HG02938 (cell line): ENCODE data around the gene ADAM12.

ENCODE experiments used
- ATAC-seq: cut with Tn5 transposase; IDR thresholded peaks from one replicate; pipeline ENCODE4 v1.9.1; 2021; ENCODE audit warnings: mild to moderate bottlenecking, moderate library complexity; ENCODE audit not compliant: unreplicated experiment

The ADAM12 gene

GRCh38 chr10:126324826-126325225 is 63.5 kb downstream of the ADAM12 start:
- ATAC-seq: no peak

GRCh38 chr10:126321440-126321839 is 66.8 kb downstream of the ADAM12 start:
- no peak for ATAC-seq

- ATAC-seq: no peak
Observed at GRCh38 chr10:126317751-126318150, 70.5 kb downstream of the ADAM12 start.

- ATAC-seq: no peak
Observed at GRCh38 chr10:126315494-126316177, 72.6 kb downstream of the ADAM12 start.

- ATAC-seq: no peak
Observed at GRCh38 chr10:126314863-126315493, 73.3 kb downstream of the ADAM12 start.

- ATAC-seq: no peak
Observed at GRCh38 chr10:126312167-126312566, 76.1 kb downstream of the ADAM12 start.

- ATAC-seq: no peak
Observed at GRCh38 chr10:126309228-126309883, 78.9 kb downstream of the ADAM12 start.

- ATAC-seq: no peak
Observed at GRCh38 chr10:126302826-126303665, 85.2 kb downstream of the ADAM12 start.

- no peak for ATAC-seq
Observed at GRCh38 chr10:126302476-126302756, 85.9 kb downstream of the ADAM12 start.

GRCh38 chr10:126301701-126302475 is 86.4 kb downstream of the ADAM12 start:
- no peak for ATAC-seq

GRCh38 chr10:126294451-126294850 is 93.8 kb downstream of the ADAM12 start:
- no peak for ATAC-seq

GRCh38 chr10:126290232-126290631 is 98.0 kb downstream of the ADAM12 start:
- ATAC-seq: no peak

- ATAC-seq: no peak
Observed at GRCh38 chr10:126288547-126289493, 99.5 kb downstream of the ADAM12 start.

- ATAC-seq: no peak
Observed at GRCh38 chr10:126286256-126286780, 102.0 kb downstream of the ADAM12 start.

- no peak for ATAC-seq
Observed at GRCh38 chr10:126283307-126283706, 105.0 kb downstream of the ADAM12 start.

- ATAC-seq: no peak
Observed at GRCh38 chr10:126278851-126279250, 109.4 kb downstream of the ADAM12 start.

GRCh38 chr10:126277181-126277580 is 111.1 kb downstream of the ADAM12 start:
- ATAC-seq: no peak

GRCh38 chr10:126272526-126272925 is 115.8 kb downstream of the ADAM12 start:
- no peak for ATAC-seq

GRCh38 chr10:126270111-126270510 is 118.2 kb downstream of the ADAM12 start:
- no peak for ATAC-seq
